PC-9 (cell line): ENCODE data around the gene BCL2L13.

ENCODE experiments used
- CTCF ChIP-seq: fragments of 200-600 bp; sonication (generic); conservative IDR thresholded peaks from 2 replicates; pipeline ENCODE4 v1.6.1; 2017; ENCODE audit warnings: mixed run types, antibody characterized with exemption, mild to moderate bottlenecking, moderate library complexity
- EZH2 ChIP-seq: fragments of 200-600 bp; sonication (generic); IDR thresholded peaks from 2 replicates; pipeline ENCODE4 v1.8.0; 2017; ENCODE audit warnings: antibody characterized with exemption, low read depth

DNA sequence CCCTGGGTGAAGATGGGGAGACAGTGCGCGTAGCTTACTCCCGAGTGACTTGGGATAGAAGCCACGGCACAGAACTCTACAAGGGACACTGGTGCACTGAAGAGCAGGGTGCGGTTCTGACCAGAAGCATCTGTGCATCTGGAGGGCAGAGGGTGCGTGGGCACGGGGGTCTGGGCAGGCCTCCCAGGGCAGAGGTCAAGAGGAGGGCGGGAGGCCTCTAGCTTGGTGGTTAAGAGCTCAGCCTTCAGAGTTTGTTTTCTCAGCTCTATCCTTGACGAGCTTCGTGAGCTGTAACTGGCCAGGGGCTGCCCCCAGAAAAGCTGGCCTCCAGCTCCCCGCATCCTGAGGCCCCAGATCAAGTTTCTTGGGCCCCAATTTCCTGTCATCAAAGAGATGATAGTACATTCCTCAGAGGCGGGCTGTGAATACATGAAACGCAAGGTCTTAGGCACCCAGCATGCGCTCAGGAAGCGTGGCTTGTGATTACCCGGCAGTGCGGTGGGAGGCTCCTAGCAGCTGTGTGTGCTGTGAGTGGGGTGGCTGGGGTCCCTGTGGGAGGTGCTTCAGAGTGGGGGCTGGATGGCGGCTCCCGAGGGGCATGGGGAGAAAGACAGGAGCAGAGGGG lies 141.7 kb downstream of the BCL2L13 start:
- TF ChIP-seq CTCF (no peak), EZH2 (no peak)
